Peyer's patch (tissue), 4 donors: Measurements from ENCODE around the gene MDN1. TPM values are rescaled to one million over a fixed set of nuclear protein-coding genes. Genes with fewer than 3 reads are reported as not detected.

Experiments used
- DNase-seq, 3 donors: peaks; one replicate each; pipeline ENCODE4 v3.0.0-alpha.2; 2017 to 2019
- H3K27ac ChIP-seq, 4 donors: fragments of 200-600 bp; sonication (generic); one replicate each; pipeline ENCODE4 v1.5.1; 2016 to 2019
- H3K27me3 ChIP-seq, 2 donors: fragments of 200-600 bp; sonication (generic); one replicate each; pipeline ENCODE4 v1.5.1; 2019
- H3K36me3 ChIP-seq, 3 donors: fragments of 200-600 bp; sonication (generic); one replicate each; pipeline ENCODE4 v1.5.1; 2016 to 2019
- H3K4me1 ChIP-seq, 4 donors: fragments of 200-600 bp; sonication (generic); one replicate each; pipeline ENCODE4 v1.5.1; 2016 to 2019
- H3K4me3 ChIP-seq, 4 donors: fragments of 200-600 bp; sonication (generic); 1 replicate in 3 of 4; 2 replicates in 1 of 4; pipeline ENCODE4 v1.5.1; 2016 to 2019; ENCODE audit warnings: mild to moderate bottlenecking in 1 of 4
- H3K9me3 ChIP-seq, 4 donors: fragments of 200-600 bp; sonication (generic); one replicate each; pipeline ENCODE4 v1.5.1; 2016 to 2019; ENCODE audit warnings: mild to moderate bottlenecking in 1 of 4
- CTCF ChIP-seq, 6 experiments: fragments of 450-650 bp in 4 of 6; fragments of 200-600 bp in 2 of 6; sonication (generic) in 1 of 6; IDR thresholded peaks; one replicate each; pipeline ENCODE4 v1.5.1; 2017 to 2019; ENCODE audit warnings: antibody characterized with exemption in 6 of 6, mild to moderate bottlenecking in 3 of 6, moderate library complexity in 1 of 6
- POLR2A ChIP-seq, 2 donors: fragments of 450-650 bp; IDR thresholded peaks; one replicate each; pipeline ENCODE4 v1.5.1; 2017; ENCODE audit warnings: antibody characterized with exemption in 2 of 2, mild to moderate bottlenecking in 2 of 2, moderate library complexity in 2 of 2
- total RNA-seq, 4 donors: library from RNA; depleted of rRNA; stranded (reverse); fragments of >200 nt; gene quantifications; one replicate each; pipeline ENCODE4 v1.1.0, GENCODE V29; 2016

Gene MDN1
- total RNA-seq, 4 donors from 2014 or later, result 19.6 to 62.7 (median 35.5) TPM

- DNase-seq, result no peak
- no peaks in the 10 kb centered on the region for H3K4me1 ChIP-seq
- H3K27me3 ChIP-seq, result no peaks in the 10 kb centered on the region
- no peak for TF ChIP-seq POLR2A (IDR thresholded peaks at IDR 0.05)
- TF ChIP-seq CTCF (IDR thresholded peaks at IDR 0.05), result no peak
- peaks cover 0 to 9% (median 0%) of the 10 kb centered on the region in 3 donors for H3K36me3 ChIP-seq
- H3K9me3 ChIP-seq, result no peaks in the 10 kb centered on the region
- no peak overlapping the region for H3K4me3 ChIP-seq
- H3K27ac ChIP-seq, result no peak overlapping the region
These were observed 13.7 kb downstream of the MDN1 start for GRCh38 chr6:89805814-89806371.

- no peaks in the 10 kb centered on the region for H3K27me3 ChIP-seq
- no peak for TF ChIP-seq POLR2A (IDR thresholded peaks at IDR 0.05)
- no peak for TF ChIP-seq CTCF (IDR thresholded peaks at IDR 0.05)
- no peaks in the 10 kb centered on the region for H3K9me3 ChIP-seq
These were observed 16.3 kb downstream of the MDN1 start for GRCh38 chr6:89803271-89803670.

GRCh38 chr6:89799756-89800155 is 19.8 kb downstream of the MDN1 start:
- H3K36me3 ChIP-seq, result peaks cover 0 to 27% (median 0%) of the 10 kb centered on the region in 3 donors

More at GRCh38 chr6:89803271-89803670, 16.3 kb downstream of the MDN1 start:
- Histone ChIP-seq H3K27ac (no peak overlapping the region), H3K4me3 (no peak overlapping the region), H3K36me3 (peaks cover 0 to 27% (median 0%) of the 10 kb centered on the region in 3 donors), H3K4me1 (no peaks in the 10 kb centered on the region)
- DNase-seq, result no peak

GRCh38 chr6:89799096-89799495 is 20.5 kb downstream of the MDN1 start:
- no peak overlapping the region for H3K27ac ChIP-seq
- peaks cover 0 to 27% (median 0%) of the 10 kb centered on the region in 3 donors for H3K36me3 ChIP-seq
- no peaks in the 10 kb centered on the region for H3K27me3 ChIP-seq
- TF ChIP-seq CTCF (IDR thresholded peaks at IDR 0.05) (no peak), POLR2A (IDR thresholded peaks at IDR 0.05) (no peak)
- no peaks in the 10 kb centered on the region for H3K9me3 ChIP-seq
- H3K4me1 ChIP-seq, result peaks cover 0 to 3% (median 0%) of the 10 kb centered on the region in 4 donors
- no peak overlapping the region for H3K4me3 ChIP-seq
- no peak for DNase-seq

More at GRCh38 chr6:89799756-89800155, 19.8 kb downstream of the MDN1 start:
- Histone ChIP-seq H3K9me3 (no peaks in the 10 kb centered on the region), H3K27ac (no peak overlapping the region), H3K27me3 (no peaks in the 10 kb centered on the region), H3K4me1 (no peaks in the 10 kb centered on the region), H3K4me3 (no peak overlapping the region)
- no peak for DNase-seq
- no peak for TF ChIP-seq CTCF (IDR thresholded peaks at IDR 0.05)
- TF ChIP-seq POLR2A (IDR thresholded peaks at IDR 0.05), result no peak

GRCh38 chr6:89797317-89797716 is 22.3 kb downstream of the MDN1 start:
- Histone ChIP-seq H3K27ac (no peak overlapping the region), H3K4me1 (peaks cover 0 to 3% (median 0%) of the 10 kb centered on the region in 4 donors), H3K4me3 (no peak overlapping the region), H3K27me3 (no peaks in the 10 kb centered on the region), H3K9me3 (no peaks in the 10 kb centered on the region), H3K36me3 (peaks cover 0 to 29% (median 0%) of the 10 kb centered on the region in 3 donors)
- TF ChIP-seq POLR2A (IDR thresholded peaks at IDR 0.05), result no peak
- no peak for TF ChIP-seq CTCF (IDR thresholded peaks at IDR 0.05)
- DNase-seq, result peak in 1 of 3 donors; percentile 35
